Measurements from ENCODE around the gene ARHGAP8. TPM values are rescaled to one million over a fixed set of nuclear protein-coding genes. Genes with fewer than 3 reads are reported as not detected.

The ARHGAP8 gene
- total and polyA plus RNA-seq, 2 donors (not counting 3 experiments of a cell fraction or from before 2014, with no cell fraction given), result not detected

- no peak overlapping the region for H3K4me3 ChIP-seq (replicated peaks in 1 of 3; ENCODE audit: insufficient read depth in 1 of 3, low read depth in 1 of 3, low read length in 3 of 3)
- dilution Hi-C loops (cut with MboI; ENCODE audit: extremely low pct_ligation_motif_present, low sequenced_read_pairs) (no loop called here), intact Hi-C loops (cut with micrococcal nuclease) (no loop called here)
- H3K9ac ChIP-seq (replicated peaks; ENCODE audit: extremely low read depth, insufficient read depth, low read length), result no peak overlapping the region
- TF ChIP-seq FOS (IDR thresholded peaks at IDR 0.05; ENCODE audit: borderline replicate concordance, insufficient read depth, low read length), result no peak
- no peak for TF ChIP-seq MAX (IDR thresholded peaks at IDR 0.05; ENCODE audit: insufficient read depth, insufficient read length)
- TF ChIP-seq POLR2AphosphoS5 (IDR thresholded peaks at IDR 0.05; ENCODE audit: insufficient read depth, low read depth, low read length), result no peak
- TF ChIP-seq POLR2A (IDR thresholded peaks at IDR 0.05; ENCODE audit: low read depth, low read length), result no peak
- no peak for TF ChIP-seq MYC (IDR thresholded peaks at IDR 0.05; ENCODE audit: low read depth, low read length)
- no peak for TF ChIP-seq JUN (IDR thresholded peaks at IDR 0.05; ENCODE audit: borderline replicate concordance, insufficient read depth, insufficient read length, low read depth)
- TF ChIP-seq EZH2 (IDR thresholded peaks at IDR 0.05; ENCODE audit: borderline replicate concordance, low read depth, low read length, severe bottlenecking), result no peak
- no peak for TF ChIP-seq GATA2 (IDR thresholded peaks at IDR 0.05; ENCODE audit: insufficient read depth, insufficient read length, low read depth, low read length)
- TF ChIP-seq CTCF (IDR thresholded peaks at IDR 0.05; ENCODE audit: extremely low read depth in 1 of 2, insufficient read depth in 1 of 2, low read depth in 1 of 2, low read length in 2 of 2), result no peak
- no peak overlapping the region for H2AFZ ChIP-seq (ENCODE audit: low read depth, low read length)
- CTCF ChIA-PET, result no interaction called here
- H4K20me1 ChIP-seq (replicated peaks; ENCODE audit: control insufficient read depth, extremely low read depth, insufficient read depth, low read length), result no peaks in the 10 kb centered on the region
- POLR2A ChIA-PET, result no interaction called here
- H3K27me3 ChIP-seq (ENCODE audit: control insufficient read depth in 2 of 2, insufficient read depth in 2 of 2, low read length in 2 of 2), result no peaks in the 10 kb centered on the region
- H3K79me2 ChIP-seq (ENCODE audit: control insufficient read depth, insufficient read depth, low read length), result no peaks in the 10 kb centered on the region
- no peak overlapping the region for H3K4me2 ChIP-seq (ENCODE audit: insufficient read depth, low read length)
- no TSS peak for BruUV-seq (replicated peaks)
- no peaks in the 10 kb centered on the region for H3K4me1 ChIP-seq (ENCODE audit: control insufficient read depth, extremely low read depth, insufficient read depth, low read length)
- DNase-seq (ENCODE audit: low read depth, low spot score), result no peak
- no peak for FAIRE-seq
- H3K9me3 ChIP-seq (replicated peaks; ENCODE audit: control insufficient read depth, insufficient read depth, low read length), result peaks cover 3% of the 10 kb centered on the region
- no peak overlapping the region for H3K27ac ChIP-seq (ENCODE audit: insufficient read depth, low read depth, low read length)
- H3K9me1 ChIP-seq (replicated peaks; ENCODE audit: control insufficient read depth, extremely low read depth, insufficient read depth, low read length), result no peaks in the 10 kb centered on the region
- H3K36me3 ChIP-seq (ENCODE audit: control insufficient read depth in 2 of 2, extremely low read depth in 1 of 2, insufficient read depth in 2 of 2, low read length in 2 of 2), result no peaks in the 10 kb centered on the region
These were observed 129.2 kb downstream of the ARHGAP8 start for GRCh38 chr22:44881624-44882023.
